ENCODE results near the gene MYH4.

- no peak for TF ChIP-seq POLR2A (IDR thresholded peaks at IDR 0.05; ENCODE audit: low read depth, low read length)
- TF ChIP-seq TAF1 (IDR thresholded peaks at IDR 0.05; ENCODE audit: borderline replicate concordance, low read depth, low read length): no peak
These were observed 22.6 kb upstream of the MYH4 start for GRCh38 chr17:10492004-10492403.

Measured in GM12892 (cell line).